ENCODE results near the gene TRIM32.

GRCh38 chr9:116641292-116642059, 45.6 kb upstream of the TRIM32 start:
- TF ChIP-seq CTCF (IDR thresholded peaks at IDR 0.05), result no peak
- no peak for TF ChIP-seq POLR2A (IDR thresholded peaks at IDR 0.05)

Data from Peyer's patch (tissue), 4 donors.